Mesodermal cell (in vitro differentiated cells): ENCODE data around the gene CARD11.

ENCODE experiments used
- H3K27ac ChIP-seq: 2 replicates; pipeline ENCODE4 v1.7.0; 2013; ENCODE audit warnings: mild to moderate bottlenecking, low read depth, low read length, moderate library complexity; ENCODE audit not compliant: severe bottlenecking
- H3K36me3 ChIP-seq: 2 replicates; pipeline ENCODE4 v1.7.1; 2013; ENCODE audit warnings: mild to moderate bottlenecking, low read length, moderate library complexity; ENCODE audit not compliant: control insufficient read depth, insufficient read depth
- H3K4me1 ChIP-seq: one replicate; pipeline ENCODE4 v1.7.1; 2013; ENCODE audit warnings: mild to moderate bottlenecking, low read length; ENCODE audit not compliant: insufficient read depth, control insufficient read depth, poor library complexity, severe bottlenecking
- H3K4me3 ChIP-seq: 2 replicates; pipeline ENCODE4 v1.7.0; 2013; ENCODE audit warnings: low read length, control low read depth, mild to moderate bottlenecking; ENCODE audit not compliant: insufficient read depth, poor library complexity, severe bottlenecking; ENCODE audit errors: extremely low read depth
- H3K9me3 ChIP-seq: 2 replicates; pipeline ENCODE4 v1.7.1; 2013; ENCODE audit warnings: mild to moderate bottlenecking, low read length, moderate library complexity; ENCODE audit not compliant: control insufficient read depth
- WGBS, 2 experiments: methylation state at CpG; one replicate each; pipeline ENCODE4 v1.1.5; 2013; ENCODE audit warnings: missing lambda C conversion rate in 2 of 2; ENCODE audit not compliant: insufficient coverage in 2 of 2; 5-methylcytosine and 5-hydroxymethylcytosine counted together

CARD11 gene

DNA sequence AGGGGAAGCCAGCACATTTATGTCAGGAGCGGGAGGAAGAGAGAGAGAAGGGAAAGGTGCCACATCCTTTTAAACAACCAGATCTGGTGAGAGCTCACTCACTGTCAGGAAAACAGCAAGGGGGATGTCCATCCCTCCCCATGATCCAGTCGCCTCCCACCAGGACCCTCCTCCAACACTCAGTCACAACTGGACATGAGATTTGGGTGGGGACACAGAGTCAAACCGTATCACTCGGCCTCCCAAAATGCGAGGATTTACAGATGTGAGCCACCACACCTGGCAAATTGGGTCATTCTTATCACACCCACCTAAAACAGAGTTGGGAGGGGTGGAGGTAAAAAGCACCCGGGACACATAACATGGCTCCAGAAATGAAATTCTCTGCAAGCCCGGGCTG, 41.0 kb downstream of the CARD11 start:
- Histone ChIP-seq H3K36me3 (no peaks in the 10 kb centered on the region), H3K9me3 (no peaks in the 10 kb centered on the region), H3K4me1 (peaks cover 5% of the 10 kb centered on the region), H3K4me3 (no peak overlapping the region), H3K27ac (no peak overlapping the region)
- 93 to 97% methylated on average over 3 of the region's 7 CpGs for WGBS, 2 experiments

GRCh38 chr7:3000566-3000965, 43.1 kb downstream of the CARD11 start:
- H3K9me3 ChIP-seq: no peaks in the 10 kb centered on the region
- H3K4me3 ChIP-seq: no peak overlapping the region
- H3K36me3 ChIP-seq: no peaks in the 10 kb centered on the region
- H3K4me1 ChIP-seq: peaks cover 5% of the 10 kb centered on the region
- 83 to 91% methylated on average over 8 of the region's 8 CpGs for WGBS, 2 experiments
- H3K27ac ChIP-seq: no peak overlapping the region

GRCh38 chr7:2999078-2999500, 44.6 kb downstream of the CARD11 start:
- H3K4me3 ChIP-seq: no peak overlapping the region
- H3K9me3 ChIP-seq: no peaks in the 10 kb centered on the region
- no peaks in the 10 kb centered on the region for H3K36me3 ChIP-seq
- WGBS, 2 experiments: 90 to 92% methylated on average over 4 to 7 of the region's 8 CpGs
- no peaks in the 10 kb centered on the region for H3K4me1 ChIP-seq
- no peak overlapping the region for H3K27ac ChIP-seq

DNA sequence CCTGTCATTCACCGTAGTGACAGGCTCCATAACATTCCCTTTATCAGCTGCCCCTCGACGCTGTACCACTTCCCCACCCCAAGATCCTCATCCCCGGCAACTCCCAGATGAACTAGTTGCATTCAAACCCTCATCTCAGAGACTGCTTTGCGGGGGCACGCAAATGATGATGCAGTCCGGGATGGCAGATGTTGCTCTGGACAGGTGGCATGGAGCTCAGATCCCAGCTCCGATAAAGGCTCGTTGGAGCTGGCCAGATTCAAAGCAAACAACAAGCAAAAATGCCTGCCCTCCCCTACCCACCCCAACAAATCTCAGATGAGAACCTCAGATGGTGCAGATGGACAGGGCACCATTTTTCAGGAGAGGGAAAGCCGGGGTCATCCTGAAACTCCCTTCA, 46.7 kb downstream of the CARD11 start:
- Histone ChIP-seq H3K9me3 (peaks cover 2% of the 10 kb centered on the region), H3K36me3 (no peaks in the 10 kb centered on the region), H3K4me3 (no peak overlapping the region), H3K4me1 (no peaks in the 10 kb centered on the region), H3K27ac (no peak overlapping the region)
- 92 to 100% methylated on average over 6 to 9 of the region's 10 CpGs for WGBS, 2 experiments

GRCh38 chr7:2996141-2996540, 47.5 kb downstream of the CARD11 start:
- H3K9me3 ChIP-seq: peaks cover 6% of the 10 kb centered on the region
- WGBS, 2 experiments: 90 to 97% methylated on average over 4 of the region's 4 CpGs
- no peak overlapping the region for H3K4me3 ChIP-seq
- H3K36me3 ChIP-seq: no peaks in the 10 kb centered on the region
- H3K4me1 ChIP-seq: no peaks in the 10 kb centered on the region
- H3K27ac ChIP-seq: no peak overlapping the region

GRCh38 chr7:2993868-2994267, 49.8 kb downstream of the CARD11 start:
- 86 to 94% methylated on average over 10 of the region's 14 CpGs for WGBS, 2 experiments
- H3K4me3 ChIP-seq: no peak overlapping the region
- no peak overlapping the region for H3K27ac ChIP-seq
- no peaks in the 10 kb centered on the region for H3K4me1 ChIP-seq
- peaks cover 6% of the 10 kb centered on the region for H3K9me3 ChIP-seq
- no peaks in the 10 kb centered on the region for H3K36me3 ChIP-seq

- Histone ChIP-seq H3K4me1 (no peaks in the 10 kb centered on the region), H3K27ac (no peak overlapping the region), H3K9me3 (peaks cover 6% of the 10 kb centered on the region), H3K36me3 (no peaks in the 10 kb centered on the region), H3K4me3 (no peak overlapping the region)
- 91 to 96% methylated on average over 17 of the region's 17 CpGs for WGBS, 2 experiments
Observed at GRCh38 chr7:2993396-2993795, 50.3 kb downstream of the CARD11 start.

GRCh38 chr7:2990949-2991470, 52.7 kb downstream of the CARD11 start:
- Histone ChIP-seq H3K36me3 (no peaks in the 10 kb centered on the region), H3K9me3 (peaks cover 6% of the 10 kb centered on the region), H3K4me3 (no peak overlapping the region), H3K4me1 (no peaks in the 10 kb centered on the region), H3K27ac (no peak overlapping the region)
- 83 to 88% methylated on average over 5 of the region's 6 CpGs for WGBS, 2 experiments

GRCh38 chr7:2986561-2986960, 57.1 kb downstream of the CARD11 start:
- no peak overlapping the region for H3K27ac ChIP-seq
- H3K9me3 ChIP-seq: no peaks in the 10 kb centered on the region
- no peaks in the 10 kb centered on the region for H3K36me3 ChIP-seq
- WGBS, 2 experiments: 92% methylated on average over 14 to 17 of the region's 18 CpGs
- no peaks in the 10 kb centered on the region for H3K4me1 ChIP-seq
- H3K4me3 ChIP-seq: no peak overlapping the region

GRCh38 chr7:2985866-2986265, 57.8 kb downstream of the CARD11 start:
- no peak overlapping the region for H3K4me3 ChIP-seq
- H3K9me3 ChIP-seq: no peaks in the 10 kb centered on the region
- WGBS, 2 experiments: 97% methylated on average over 11 to 13 of the region's 14 CpGs
- H3K4me1 ChIP-seq: no peaks in the 10 kb centered on the region
- H3K27ac ChIP-seq: no peak overlapping the region
- no peaks in the 10 kb centered on the region for H3K36me3 ChIP-seq

GRCh38 chr7:2984091-2984490, 59.6 kb downstream of the CARD11 start:
- H3K4me1 ChIP-seq: no peaks in the 10 kb centered on the region
- no peak overlapping the region for H3K4me3 ChIP-seq
- H3K9me3 ChIP-seq: no peaks in the 10 kb centered on the region
- no peaks in the 10 kb centered on the region for H3K36me3 ChIP-seq
- no peak overlapping the region for H3K27ac ChIP-seq
- WGBS, 2 experiments: 89 to 98% methylated on average over 5 of the region's 6 CpGs
